H9 (cell line): ENCODE data around the gene JAK2. TPM values are rescaled to one million over a fixed set of nuclear protein-coding genes. Genes with fewer than 3 reads are reported as not detected.

Experiments
- DNase-seq: peaks from one replicate; pipeline ENCODE4 v3.0.0-alpha.2; 2017
- H2AFZ ChIP-seq: one replicate; pipeline ENCODE4 v1.6.1; 2013; ENCODE audit warnings: mild to moderate bottlenecking, low read length, control low read depth, moderate library complexity
- H2AK5ac ChIP-seq: 2 replicates; pipeline ENCODE4 v1.6.1; 2013; ENCODE audit warnings: low read length, control low read depth, mixed read lengths; ENCODE audit not compliant: insufficient read length
- H2BK120ac ChIP-seq: one replicate; pipeline ENCODE4 v1.6.1; 2013; ENCODE audit warnings: low read depth, mild to moderate bottlenecking, low read length, control low read depth, inconsistent platforms; ENCODE audit not compliant: poor library complexity, severe bottlenecking
- H2BK12ac ChIP-seq: 2 replicates; pipeline ENCODE4 v1.6.1; 2013; ENCODE audit warnings: low read length, control low read depth, mixed read lengths, low read depth; ENCODE audit not compliant: insufficient read length
- H2BK15ac ChIP-seq: 2 replicates; pipeline ENCODE4 v1.6.1; 2013; ENCODE audit warnings: low read depth, low read length, control low read depth
- H2BK20ac ChIP-seq: one replicate; pipeline ENCODE4 v1.6.1; 2013; ENCODE audit warnings: low read depth, mild to moderate bottlenecking, low read length, control low read depth, inconsistent platforms; ENCODE audit not compliant: poor library complexity, severe bottlenecking
- H2BK5ac ChIP-seq: 2 replicates; pipeline ENCODE4 v1.6.1; 2013; ENCODE audit warnings: low read length, control low read depth, mixed read lengths; ENCODE audit not compliant: insufficient read length
- H3K14ac ChIP-seq: 2 replicates; pipeline ENCODE4 v1.6.1; 2013; ENCODE audit warnings: low read length, control low read depth; ENCODE audit not compliant: insufficient read depth
- H3K18ac ChIP-seq: 2 replicates; pipeline ENCODE4 v1.6.1; 2013; ENCODE audit warnings: low read depth, mild to moderate bottlenecking, mixed read lengths, low read length, control low read depth; ENCODE audit not compliant: insufficient read length
- H3K23ac ChIP-seq: 2 replicates; pipeline ENCODE4 v1.6.1; 2013; ENCODE audit warnings: low read length, control low read depth, mixed read lengths, low read depth; ENCODE audit not compliant: insufficient read length
- H3K23me2 ChIP-seq: 2 replicates; pipeline ENCODE4 v1.6.1; 2013; ENCODE audit warnings: low read depth, mild to moderate bottlenecking, mixed read lengths, low read length, control low read depth; ENCODE audit not compliant: insufficient read length, poor library complexity, severe bottlenecking
- H3K27ac ChIP-seq: 2 replicates; pipeline ENCODE4 v1.5.1; 2013; ENCODE audit warnings: low read length, control low read depth, mixed read lengths, low read depth; ENCODE audit not compliant: insufficient read length
- H3K27me3 ChIP-seq: 2 replicates; pipeline ENCODE4 v1.6.1; 2013; ENCODE audit warnings: low read length, control low read depth, inconsistent platforms; ENCODE audit not compliant: insufficient read depth
- H3K4ac ChIP-seq: 2 replicates; pipeline ENCODE4 v1.6.1; 2013; ENCODE audit warnings: low read depth, mild to moderate bottlenecking, control low read depth, inconsistent platforms, low read length, moderate library complexity
- H3K4me1 ChIP-seq: 2 replicates; pipeline ENCODE4 v1.6.1; 2013; ENCODE audit warnings: low read length, control low read depth, inconsistent platforms; ENCODE audit not compliant: insufficient read depth
- H3K4me2 ChIP-seq: 2 replicates; pipeline ENCODE4 v1.6.1; 2013; ENCODE audit warnings: low read length, control low read depth, mixed read lengths; ENCODE audit not compliant: insufficient read length, insufficient read depth
- H3K56ac ChIP-seq: 2 replicates; pipeline ENCODE4 v1.6.1; 2013; ENCODE audit warnings: low read depth, mild to moderate bottlenecking, mixed read lengths, low read length, control low read depth; ENCODE audit not compliant: insufficient read length
- H3K79me1 ChIP-seq: 2 replicates; pipeline ENCODE4 v1.6.1; 2013; ENCODE audit warnings: low read depth, mild to moderate bottlenecking, moderate library complexity, low read length, control low read depth, inconsistent platforms; ENCODE audit not compliant: insufficient read depth, poor library complexity, severe bottlenecking
- H3K79me2 ChIP-seq: 2 replicates; pipeline ENCODE4 v1.6.1; 2013; ENCODE audit warnings: low read length, control low read depth, inconsistent platforms; ENCODE audit not compliant: insufficient read depth
- H3K9ac ChIP-seq: 2 replicates; pipeline ENCODE4 v1.6.1; 2013; ENCODE audit warnings: low read length, control low read depth, mixed read lengths; ENCODE audit not compliant: insufficient read length; ENCODE audit errors: extremely low read depth
- H3K9me3 ChIP-seq: one replicate; pipeline ENCODE4 v1.6.1; 2013; ENCODE audit warnings: low read depth, low read length, inconsistent platforms; ENCODE audit not compliant: control insufficient read depth
- H3T11ph ChIP-seq: one replicate; pipeline ENCODE4 v1.6.1; 2013; ENCODE audit warnings: mild to moderate bottlenecking, low read length, control low read depth, inconsistent platforms
- H4K20me1 ChIP-seq: one replicate; pipeline ENCODE4 v1.6.1; 2013; ENCODE audit not compliant: control insufficient read depth, insufficient read length, insufficient read depth
- H4K5ac ChIP-seq: 2 replicates; pipeline ENCODE4 v1.6.1; 2013; ENCODE audit warnings: low read depth, mild to moderate bottlenecking, mixed read lengths, low read length, control low read depth; ENCODE audit not compliant: insufficient read length
- H4K8ac ChIP-seq: replicated peaks from 2 replicates; pipeline ENCODE4 v1.6.1; 2013; ENCODE audit warnings: low read length, control low read depth, mixed read lengths, low read depth; ENCODE audit not compliant: insufficient read length
- H4K91ac ChIP-seq: 2 replicates; pipeline ENCODE4 v1.6.1; 2013; ENCODE audit warnings: low read depth, mild to moderate bottlenecking, moderate library complexity, mixed read lengths, low read length, control low read depth; ENCODE audit not compliant: insufficient read length
- H3K27ac Mint-ChIP-seq, 3 experiments: 2 replicates in 2 of 3; 3 replicates in 1 of 3; pipeline ENCODE4 v1.8.0; 2020 to 2021; ENCODE audit warnings: mixed read lengths in 3 of 3, mild to moderate bottlenecking in 1 of 3, moderate library complexity in 1 of 3
- H3K27me3 Mint-ChIP-seq: 2 replicates; pipeline ENCODE4 v1.8.0; 2021; ENCODE audit warnings: low read depth, mild to moderate bottlenecking, moderate library complexity, mixed read lengths
- H3K36me3 Mint-ChIP-seq, 3 experiments: 2 replicates in 2 of 3; 3 replicates in 1 of 3; pipeline ENCODE4 v1.8.0; 2020 to 2021; ENCODE audit warnings: low read depth in 3 of 3, mixed read lengths in 3 of 3; ENCODE audit not compliant: insufficient read depth in 1 of 3
- H3K4me1 Mint-ChIP-seq, 2 experiments: 2 replicates each; pipeline ENCODE4 v1.8.0; 2020; ENCODE audit warnings: mixed read lengths in 2 of 2
- H3K4me3 Mint-ChIP-seq, 2 experiments: 2 replicates in 1 of 2; 3 replicates in 1 of 2; pipeline ENCODE4 v1.8.0; 2020 to 2021; ENCODE audit warnings: mild to moderate bottlenecking in 2 of 2, mixed read lengths in 2 of 2, moderate library complexity in 1 of 2
- H3K9me3 Mint-ChIP-seq, 2 experiments: 2 replicates in 1 of 2; 3 replicates in 1 of 2; pipeline ENCODE4 v1.8.0; 2020; ENCODE audit warnings: mild to moderate bottlenecking in 2 of 2, mixed read lengths in 2 of 2, moderate library complexity in 1 of 2
- CTCF ChIP-seq: fragments of 200-600 bp; sonication (generic); conservative IDR thresholded peaks from 3 replicates; pipeline ENCODE4 v1.8.0; 2021; ENCODE audit warnings: antibody characterized with exemption, mild to moderate bottlenecking
- whole genome bisulfite sequencing: extraction: QIAGEN DNeasy Blood & Tissue Kit; methylation state at CpG from one replicate; pipeline ENCODE4 v1.1.7; 2013; ENCODE audit warnings: missing lambda C conversion rate, low lambda C conversion rate, mixed read lengths; ENCODE audit not compliant: insufficient read length; ENCODE audit errors: extremely low coverage; 5-methylcytosine and 5-hydroxymethylcytosine counted together
- total RNA-seq: library from RNA; stranded (reverse); gene quantifications from 2 replicates; pipeline ENCODE4 v1.2.1, GENCODE V29; 2021

JAK2 gene
- total RNA-seq, 1 experiment from 2014 or later = 3.4 TPM

GRCh38 chr9:5002811-5003210, 17.7 kb downstream of the JAK2 start:
- no peak overlapping the region for H3K23ac ChIP-seq
- H3K9ac ChIP-seq = no peak overlapping the region
- H3K18ac ChIP-seq = no peak overlapping the region
- no peak overlapping the region for H3K14ac ChIP-seq
- no peak overlapping the region for H4K5ac ChIP-seq
- TF ChIP-seq CTCF = no peak
- H3K9me3 ChIP-seq = no peaks in the 10 kb centered on the region
- H3K79me1 ChIP-seq = no peaks in the 10 kb centered on the region
- H3K79me2 ChIP-seq = no peaks in the 10 kb centered on the region
- no peaks in the 10 kb centered on the region for H3K23me2 ChIP-seq
- no peak overlapping the region for H3K4me2 ChIP-seq
- peaks cover 16 to 22% of the 10 kb centered on the region in 2 experiments for H3K9me3 Mint-ChIP-seq
- no peak overlapping the region for H2BK5ac ChIP-seq
- H2AK5ac ChIP-seq = no peak overlapping the region
- H3K4ac ChIP-seq = no peak overlapping the region
- H4K8ac ChIP-seq = no peak overlapping the region
- H4K20me1 ChIP-seq = no peaks in the 10 kb centered on the region
- no peak overlapping the region for H3K56ac ChIP-seq
- no peaks in the 10 kb centered on the region for H3K27me3 Mint-ChIP-seq
- DNase-seq = no peak
- H3K4me1 Mint-ChIP-seq = peaks cover 8% of the 10 kb centered on the region in 2 experiments
- H2BK20ac ChIP-seq = no peak overlapping the region
- no peak overlapping the region for H3K27ac Mint-ChIP-seq
- no CpG with 5 or more reads among the region's 1 CpG for WGBS
- H2BK120ac ChIP-seq = no peak overlapping the region
- no peak overlapping the region for H2BK12ac ChIP-seq
- no peak overlapping the region for H2BK15ac ChIP-seq
- H3T11ph ChIP-seq = no peak overlapping the region
- H2AFZ ChIP-seq = no peak overlapping the region
- no peaks in the 10 kb centered on the region for H3K27me3 ChIP-seq
- H3K4me3 Mint-ChIP-seq = no peak overlapping the region
- H3K36me3 Mint-ChIP-seq = peaks cover 10 to 24% (median 11%) of the 10 kb centered on the region in 3 experiments
- no peaks in the 10 kb centered on the region for H3K4me1 ChIP-seq
- H4K91ac ChIP-seq = no peak overlapping the region
- H3K27ac ChIP-seq = no peak overlapping the region
